IMR-90 (cell line): ENCODE data around the gene TGFBRAP1. TPM values are rescaled to one million over a fixed set of nuclear protein-coding genes. Genes with fewer than 3 reads are reported as not detected.

Source experiments
- ATAC-seq: fragments of 200-7000 bp; cut with Tn5 transposase; 2 replicates; pipeline ENCODE4 v1.9.1; 2020; ENCODE audit warnings: low read depth, mild to moderate bottlenecking, moderate library complexity
- BruUV-seq: library from RNA; stranded (reverse); fragments of 400-500 nt; replicated peaks from 2 replicates; lab custom pipeline; 2021; lab: Mats Ljungman, UMichigan
- CTCF ChIA-PET: fragments of 300-600 bp; formaldehyde crosslinking; extraction: SDS; loops from one replicate; lab custom pipeline; 2021; ENCODE audit warnings: antibody characterized with exemption; lab: Yijun Ruan, JAX
- POLR2A ChIA-PET: fragments of 300-600 bp; sonication (Branson Sonifier 250); formaldehyde crosslinking; loops from one replicate; lab custom pipeline; 2022; ENCODE audit warnings: antibody characterized with exemption; ENCODE audit not compliant: unreplicated experiment; lab: Charles Lee
- DNase-seq: peaks from one replicate; pipeline ENCODE4 v3.0.0; 2013
- H2AFZ ChIP-seq: replicated peaks from 2 replicates; pipeline ENCODE3; 2013; ENCODE audit warnings: low read length, mild to moderate bottlenecking; ENCODE audit not compliant: poor library complexity
- H2AK5ac ChIP-seq: 2 replicates; pipeline ENCODE4 v1.6.1; 2013; ENCODE audit warnings: low read depth, low read length, inconsistent platforms
- H2AK9ac ChIP-seq: replicated peaks from 2 replicates; pipeline ENCODE3; 2013; ENCODE audit warnings: mild to moderate bottlenecking, low read depth, low read length, moderate library complexity; ENCODE audit not compliant: poor library complexity
- H2BK120ac ChIP-seq: 2 replicates; pipeline ENCODE4 v1.6.1; 2013; ENCODE audit warnings: low read depth, low read length, inconsistent platforms
- H2BK15ac ChIP-seq: 3 replicates; pipeline ENCODE4 v1.6.1; 2013; ENCODE audit warnings: low read depth, low read length, inconsistent platforms
- H2BK20ac ChIP-seq: 2 replicates; pipeline ENCODE4 v1.6.1; 2013; ENCODE audit warnings: low read depth, mild to moderate bottlenecking, inconsistent platforms, low read length, moderate library complexity
- H2BK5ac ChIP-seq: 2 replicates; pipeline ENCODE4 v1.6.1; 2013; ENCODE audit warnings: mild to moderate bottlenecking, low read depth, low read length, inconsistent platforms; ENCODE audit not compliant: poor library complexity, severe bottlenecking
- H3K14ac ChIP-seq: replicated peaks from 2 replicates; pipeline ENCODE4 v1.6.1; 2013; ENCODE audit warnings: low read depth, low read length, inconsistent platforms
- H3K18ac ChIP-seq: 2 replicates; pipeline ENCODE4 v1.6.1; 2013; ENCODE audit warnings: low read depth, low read length, control low read depth
- H3K23ac ChIP-seq: 2 replicates; pipeline ENCODE4 v1.6.1; 2013; ENCODE audit warnings: low read depth, low read length, inconsistent platforms
- H3K27ac ChIP-seq: 2 replicates; pipeline ENCODE4 v1.5.1; 2013; ENCODE audit warnings: mild to moderate bottlenecking, control low read depth, low read length; ENCODE audit not compliant: insufficient read depth
- H3K27me3 ChIP-seq: 2 replicates; pipeline ENCODE4 v1.6.1; 2013; ENCODE audit warnings: low read length; ENCODE audit not compliant: control insufficient read depth, insufficient read depth
- H3K36me3 ChIP-seq: 2 replicates; pipeline ENCODE4 v1.6.1; 2013; ENCODE audit warnings: low read length, mixed read lengths; ENCODE audit not compliant: control insufficient read depth, insufficient read depth
- H3K4ac ChIP-seq: 2 replicates; pipeline ENCODE4 v1.6.1; 2013; ENCODE audit warnings: low read depth, low read length, inconsistent platforms
- H3K4me1 ChIP-seq: 2 replicates; pipeline ENCODE4 v1.6.1; 2013; ENCODE audit warnings: low read length, mixed read lengths; ENCODE audit not compliant: control insufficient read depth, insufficient read depth
- H3K4me2 ChIP-seq: 2 replicates; pipeline ENCODE4 v1.6.1; 2013; ENCODE audit warnings: low read depth, mild to moderate bottlenecking, control low read depth, low read length, moderate library complexity
- H3K4me3 ChIP-seq: 2 replicates; pipeline ENCODE4 v1.5.1; 2013; ENCODE audit warnings: low read depth, mild to moderate bottlenecking, control low read depth, low read length, moderate library complexity; ENCODE audit not compliant: insufficient read depth
- H3K56ac ChIP-seq: 2 replicates; pipeline ENCODE4 v1.6.1; 2013; ENCODE audit warnings: low read length, inconsistent platforms; ENCODE audit not compliant: insufficient read depth; ENCODE audit errors: extremely low read depth
- H3K79me1 ChIP-seq, 2 experiments: 2 replicates each; pipeline ENCODE4 v1.6.1; 2013; ENCODE audit warnings: low read length in 2 of 2, inconsistent platforms in 1 of 2, low read depth in 1 of 2
- H3K9ac ChIP-seq: 2 replicates; pipeline ENCODE4 v1.6.1; 2013; ENCODE audit warnings: low read depth, low read length, control low read depth
- H3K9me1 ChIP-seq: 2 replicates; pipeline ENCODE4 v1.6.1; 2013; ENCODE audit warnings: low read length, inconsistent platforms; ENCODE audit not compliant: insufficient read depth
- H3K9me3 ChIP-seq: 2 replicates; pipeline ENCODE4 v1.6.1; 2013; ENCODE audit warnings: low read length; ENCODE audit not compliant: control insufficient read depth, insufficient read depth
- H4K20me1 ChIP-seq: 2 replicates; pipeline ENCODE4 v1.6.1; 2013; ENCODE audit warnings: low read length, inconsistent platforms; ENCODE audit not compliant: insufficient read depth
- H4K5ac ChIP-seq: 2 replicates; pipeline ENCODE4 v1.6.1; 2013; ENCODE audit warnings: mild to moderate bottlenecking, low read depth, low read length, control low read depth
- H4K8ac ChIP-seq, 2 experiments: 2 replicates each; pipeline ENCODE4 v1.6.1; 2013; ENCODE audit warnings: low read depth in 2 of 2, low read length in 2 of 2, control low read depth in 1 of 2, inconsistent platforms in 1 of 2
- H4K91ac ChIP-seq: 2 replicates; pipeline ENCODE4 v1.6.1; 2013; ENCODE audit warnings: low read depth, low read length, inconsistent platforms; ENCODE audit not compliant: insufficient read depth
- BHLHE40 ChIP-seq: fragments of 150-350 bp; IDR thresholded peaks from 2 replicates; pipeline ENCODE4 v1.6.1; 2016; ENCODE audit warnings: mild to moderate bottlenecking, low read depth, low read length
- CEBPB ChIP-seq: IDR thresholded peaks from 2 replicates; pipeline ENCODE4 v1.6.1; 2012; ENCODE audit warnings: low read depth, low read length, improper control_type of control experiment
- CHD1 ChIP-seq: IDR thresholded peaks from 2 replicates; pipeline ENCODE4 v1.6.1; 2012; ENCODE audit warnings: low read depth, low read length, improper control_type of control experiment
- CTCF ChIP-seq: conservative IDR thresholded peaks from 2 replicates; pipeline ENCODE4 v1.5.1; 2012; ENCODE audit warnings: mild to moderate bottlenecking, low read depth, low read length, improper control_type of control experiment
- ELK1 ChIP-seq: fragments of 150-350 bp; IDR thresholded peaks from 2 replicates; pipeline ENCODE4 v1.6.1; 2016; ENCODE audit warnings: low read depth, mild to moderate bottlenecking, low read length, moderate library complexity, borderline replicate concordance
- FOS ChIP-seq: fragments of 150-350 bp; IDR thresholded peaks from 2 replicates; pipeline ENCODE4 v1.6.1; 2016; ENCODE audit warnings: low read depth, low read length
- MAFK ChIP-seq: IDR thresholded peaks from 2 replicates; pipeline ENCODE4 v1.6.1; 2012; ENCODE audit warnings: low read depth, low read length, improper control_type of control experiment
- MAZ ChIP-seq: IDR thresholded peaks from 2 replicates; pipeline ENCODE4 v1.6.1; 2012; ENCODE audit warnings: low read depth, mild to moderate bottlenecking, low read length, improper control_type of control experiment, moderate library complexity, borderline replicate concordance
- MXI1 ChIP-seq: IDR thresholded peaks from 2 replicates; pipeline ENCODE4 v1.6.1; 2012; ENCODE audit warnings: low read depth, mild to moderate bottlenecking, low read length, moderate library complexity, borderline replicate concordance
- NFE2L2 ChIP-seq: fragments of 150-350 bp; IDR thresholded peaks from 2 replicates; pipeline ENCODE4 v1.6.1; 2016; ENCODE audit warnings: low read depth, mild to moderate bottlenecking, low read length
- POLR2A ChIP-seq: IDR thresholded peaks from 2 replicates; pipeline ENCODE4 v1.6.1; 2012; ENCODE audit warnings: mild to moderate bottlenecking, low read depth, low read length
- RAD21 ChIP-seq: IDR thresholded peaks from 2 replicates; pipeline ENCODE4 v1.6.1; 2012; ENCODE audit warnings: low read length, improper control_type of control experiment
- RCOR1 ChIP-seq: IDR thresholded peaks from 2 replicates; pipeline ENCODE4 v1.6.1; 2012; ENCODE audit warnings: mild to moderate bottlenecking, low read length, improper control_type of control experiment; ENCODE audit not compliant: insufficient replicate concordance
- RFX5 ChIP-seq: IDR thresholded peaks from 2 replicates; pipeline ENCODE4 v1.8.0; 2012; ENCODE audit warnings: low read depth, mild to moderate bottlenecking, low read length, moderate library complexity
- SMC3 ChIP-seq: fragments of 150-350 bp; IDR thresholded peaks from 2 replicates; pipeline ENCODE4 v1.6.1; 2016; ENCODE audit warnings: low read depth, mild to moderate bottlenecking, antibody characterized with exemption, low read length, moderate library complexity
- USF2 ChIP-seq: fragments of 150-350 bp; IDR thresholded peaks from 2 replicates; pipeline ENCODE4 v1.6.1; 2017; ENCODE audit warnings: mild to moderate bottlenecking, antibody characterized with exemption, low read length, low read depth
- WGBS, 2 experiments: methylation state at CpG; one replicate each; pipeline versions ENCODE4 v1.1.5 to v1.1.7; 2013; ENCODE audit warnings: missing lambda C conversion rate in 2 of 2; ENCODE audit not compliant: insufficient read length in 1 of 2; ENCODE audit errors: extremely low coverage in 2 of 2; 5-methylcytosine and 5-hydroxymethylcytosine counted together
- dilution Hi-C: fragments of 300-500 bp; cut with HindIII; formaldehyde crosslinking; loops from one replicate; pipeline ENCODE4 v1.14.3; 2018; ENCODE audit warnings: low sequenced_read_pairs; ENCODE audit not compliant: unreplicated experiment
- in situ Hi-C: fragments of 300-500 bp; cut with MboI; formaldehyde crosslinking; loops from 3 replicates; pipeline ENCODE4 v1.14.3; 2019; ENCODE audit warnings: low sequenced_read_pairs, inconsistent platforms, mixed read lengths
- intact Hi-C: fragments of 100-400 bp; cut with micrococcal nuclease; formaldehyde crosslinking; loops from 2 replicates; pipeline ENCODE4 v1.10.0; 2022
- polyA plus RNA-seq, 3 experiments: library from polyadenylated mRNA; depleted of rRNA; stranded (reverse); fragments of >200 nt; gene quantifications; 2 replicates each; pipeline ENCODE4 v1.2.3, GENCODE V29; 2012; ENCODE audit warnings: low replicate concordance in 1 of 3
- total RNA-seq: library from RNA; depleted of rRNA; stranded (reverse); fragments of >200 nt; gene quantifications from 2 replicates; pipeline ENCODE4 v1.2.3, GENCODE V29; 2012

The TGFBRAP1 gene
- total and polyA plus RNA-seq, 2 of the 4 experiments (the other 2 are of a cell fraction), result 7.2 to 10.4 TPM

DNA sequence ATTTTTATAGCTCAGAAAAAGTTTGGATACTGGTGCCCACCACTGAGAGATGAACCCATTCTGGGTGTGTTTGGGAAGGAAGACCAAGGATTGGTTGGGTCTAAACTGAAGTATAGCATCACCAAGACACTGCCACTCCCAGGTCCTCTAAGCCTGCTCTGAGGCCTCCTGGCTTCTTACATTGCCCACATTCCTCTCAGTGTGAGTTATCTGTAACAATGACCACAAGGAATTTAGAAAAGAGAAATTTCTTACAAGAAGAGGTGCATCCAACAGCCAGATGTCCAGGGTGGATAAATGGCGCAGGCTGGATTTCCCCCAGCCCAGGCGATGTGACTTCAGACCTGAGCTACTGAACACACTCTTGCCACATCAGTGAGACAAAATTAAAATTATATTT lies 89.6 kb downstream of the TGFBRAP1 start:
- H3K4me3 ChIP-seq, result no peak overlapping the region
- no peak overlapping the region for H3K27ac ChIP-seq
- H3K9me1 ChIP-seq, result 0 out of 2 replicates have a peak, but pooled peaks cover 3% of the 10 kb centered on the region
- no peak overlapping the region for H3K18ac ChIP-seq
- peaks cover 6% of the 10 kb centered on the region for H3K27me3 ChIP-seq
- H3K56ac ChIP-seq, result no peak overlapping the region
- H3K9me3 ChIP-seq, result no peaks in the 10 kb centered on the region
- in situ Hi-C loops, result no loop called here
- no peak overlapping the region for H2AK5ac ChIP-seq
- H4K91ac ChIP-seq, result no peak overlapping the region
- no peaks in the 10 kb centered on the region for H3K79me1 ChIP-seq
- H4K8ac ChIP-seq, result no peak overlapping the region; a peak in 1 of 4 replicates
- no TSS peak for BruUV-seq
- H2AFZ ChIP-seq, result no peak overlapping the region
- H3K14ac ChIP-seq, result no peak overlapping the region
- no peak overlapping the region for H2AK9ac ChIP-seq
- ATAC-seq (peak; percentile 91), DNase-seq (peak; percentile 94)
- H2BK20ac ChIP-seq, result no peak overlapping the region
- no CpG with 5 or more reads among the region's 2 CpGs for WGBS, 2 experiments
- no peak overlapping the region for H3K4ac ChIP-seq
- no peaks in the 10 kb centered on the region for H3K36me3 ChIP-seq
- intact Hi-C loops, result no loop called here
- no peak overlapping the region for H4K5ac ChIP-seq
- no peak overlapping the region for H3K4me2 ChIP-seq
- dilution Hi-C loops, result no loop called here
- H3K9ac ChIP-seq, result no peak overlapping the region
- ChIA-PET CTCF (interaction anchor here (1.4 kb wide), 1 partner anchor 18 kb away, joined by 3 read pairs; no protein-coding TSS in a partner anchor), POLR2A (interaction anchor here (0.6 kb wide), 1 partner anchor 289 kb away, joined by 3 read pairs; no protein-coding TSS in a partner anchor)
- H4K20me1 ChIP-seq, result no peaks in the 10 kb centered on the region
- H2BK15ac ChIP-seq, result no peak overlapping the region
- no peak overlapping the region for H3K23ac ChIP-seq
- no peak overlapping the region for H2BK120ac ChIP-seq
- no peak overlapping the region for H2BK5ac ChIP-seq
- no peak for TF ChIP-seq MAZ
- no peak for TF ChIP-seq ELK1
- TF ChIP-seq SMC3, result no peak
- TF ChIP-seq NFE2L2, result no peak
- no peak for TF ChIP-seq RFX5
- no peak for TF ChIP-seq FOS
- no peak for TF ChIP-seq USF2
- TF ChIP-seq MAFK, result no peak
- peak; percentile 53 for TF ChIP-seq RCOR1
- no peak for TF ChIP-seq CHD1
- no peak for TF ChIP-seq BHLHE40
- TF ChIP-seq CEBPB, result peak; percentile 47; the same call in 1 of the 2 replicates
- TF ChIP-seq RAD21, result no peak
- no peak for TF ChIP-seq CTCF
- no peak for TF ChIP-seq MXI1
- no peak for TF ChIP-seq POLR2A
- 0 out of 2 replicates have a peak, but pooled peaks cover 1% of the 10 kb centered on the region for H3K4me1 ChIP-seq
